HCT116 (cell line): ENCODE results near the gene CYP3A4.

Source experiments
- CEBPB ChIP-seq: IDR thresholded peaks from 2 replicates; pipeline ENCODE4 v1.6.1; 2012; ENCODE audit warnings: low read depth
- EZH2 ChIP-seq: fragments of 200-600 bp; sonication (generic); IDR thresholded peaks from 2 replicates; pipeline ENCODE4 v1.6.1; 2017; ENCODE audit warnings: antibody characterized with exemption, mixed run types
- JUND ChIP-seq: IDR thresholded peaks from 2 replicates; pipeline ENCODE4 v1.6.1; 2012
- POLR2A ChIP-seq: IDR thresholded peaks from 2 replicates; pipeline ENCODE4 v1.7.0; 2011; ENCODE audit warnings: borderline replicate concordance; ENCODE audit not compliant: insufficient read depth, insufficient read length; ENCODE audit errors: extremely low read depth
- SRF ChIP-seq: IDR thresholded peaks from 2 replicates; pipeline ENCODE4 v1.6.1; 2012; ENCODE audit warnings: low read depth
- TCF7L2 ChIP-seq: IDR thresholded peaks from 2 replicates; pipeline ENCODE4 v1.7.0; 2011; ENCODE audit warnings: borderline replicate concordance, inconsistent platforms; ENCODE audit not compliant: insufficient read depth, insufficient read length; ENCODE audit errors: extremely low read depth
- ZFX ChIP-seq: fragments of 450-650 bp; IDR thresholded peaks from 2 replicates; pipeline ENCODE4 v1.6.1; 2017
- ZNF274 ChIP-seq: fragments of 200-500 bp; sonication (Bioruptor generic); IDR thresholded peaks from 2 replicates; pipeline ENCODE4 v1.6.1; 2014; ENCODE audit warnings: mild to moderate bottlenecking, low read depth, low read length, inconsistent platforms
- TF ChIP-seq, protein P1 (sequence below), 3 experiments: fragments of 200-600 bp in 1 of 3; sonication (generic) in 1 of 3; IDR thresholded peaks in 2 of 3; conservative IDR thresholded peaks in 1 of 3; 2 replicates each; pipeline ENCODE4 v1.5.1; 2012 to 2017; ENCODE audit warnings: low read depth in 2 of 3, low read length in 2 of 3, antibody characterized with exemption in 1 of 3, borderline replicate concordance in 1 of 3, control low read depth in 1 of 3, mild to moderate bottlenecking in 1 of 3, mixed read lengths in 1 of 3, mixed run types in 1 of 3, moderate library complexity in 1 of 3; ENCODE audit not compliant: insufficient read depth in 1 of 3
- TF ChIP-seq, protein P2 (sequence below): IDR thresholded peaks from 2 replicates; pipeline ENCODE4 v1.6.1; 2012
- TF ChIP-seq, protein P3 (sequence below): IDR thresholded peaks from 2 replicates; pipeline ENCODE4 v1.6.1; 2012; ENCODE audit warnings: low read depth

- TF ChIP-seq, protein P1, sequence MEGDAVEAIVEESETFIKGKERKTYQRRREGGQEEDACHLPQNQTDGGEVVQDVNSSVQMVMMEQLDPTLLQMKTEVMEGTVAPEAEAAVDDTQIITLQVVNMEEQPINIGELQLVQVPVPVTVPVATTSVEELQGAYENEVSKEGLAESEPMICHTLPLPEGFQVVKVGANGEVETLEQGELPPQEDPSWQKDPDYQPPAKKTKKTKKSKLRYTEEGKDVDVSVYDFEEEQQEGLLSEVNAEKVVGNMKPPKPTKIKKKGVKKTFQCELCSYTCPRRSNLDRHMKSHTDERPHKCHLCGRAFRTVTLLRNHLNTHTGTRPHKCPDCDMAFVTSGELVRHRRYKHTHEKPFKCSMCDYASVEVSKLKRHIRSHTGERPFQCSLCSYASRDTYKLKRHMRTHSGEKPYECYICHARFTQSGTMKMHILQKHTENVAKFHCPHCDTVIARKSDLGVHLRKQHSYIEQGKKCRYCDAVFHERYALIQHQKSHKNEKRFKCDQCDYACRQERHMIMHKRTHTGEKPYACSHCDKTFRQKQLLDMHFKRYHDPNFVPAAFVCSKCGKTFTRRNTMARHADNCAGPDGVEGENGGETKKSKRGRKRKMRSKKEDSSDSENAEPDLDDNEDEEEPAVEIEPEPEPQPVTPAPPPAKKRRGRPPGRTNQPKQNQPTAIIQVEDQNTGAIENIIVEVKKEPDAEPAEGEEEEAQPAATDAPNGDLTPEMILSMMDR (IDR thresholded peaks at IDR 0.05 in 2 of 3, conservative IDR thresholded peaks at IDR 0.05 in 1 of 3; ENCODE audit: borderline replicate concordance in 1 of 3, insufficient read depth in 1 of 3, low read depth in 2 of 3, low read length in 2 of 3) = no peak
- TF ChIP-seq, protein P2, sequence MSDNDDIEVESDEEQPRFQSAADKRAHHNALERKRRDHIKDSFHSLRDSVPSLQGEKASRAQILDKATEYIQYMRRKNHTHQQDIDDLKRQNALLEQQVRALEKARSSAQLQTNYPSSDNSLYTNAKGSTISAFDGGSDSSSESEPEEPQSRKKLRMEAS = no peak
- no peak for TF ChIP-seq POLR2A
- no peak for TF ChIP-seq TCF7L2
- TF ChIP-seq ZFX = no peak
- TF ChIP-seq SRF = no peak
- TF ChIP-seq EZH2 = no peak
- TF ChIP-seq CEBPB = no peak
- TF ChIP-seq JUND = no peak
- TF ChIP-seq, protein P3, sequence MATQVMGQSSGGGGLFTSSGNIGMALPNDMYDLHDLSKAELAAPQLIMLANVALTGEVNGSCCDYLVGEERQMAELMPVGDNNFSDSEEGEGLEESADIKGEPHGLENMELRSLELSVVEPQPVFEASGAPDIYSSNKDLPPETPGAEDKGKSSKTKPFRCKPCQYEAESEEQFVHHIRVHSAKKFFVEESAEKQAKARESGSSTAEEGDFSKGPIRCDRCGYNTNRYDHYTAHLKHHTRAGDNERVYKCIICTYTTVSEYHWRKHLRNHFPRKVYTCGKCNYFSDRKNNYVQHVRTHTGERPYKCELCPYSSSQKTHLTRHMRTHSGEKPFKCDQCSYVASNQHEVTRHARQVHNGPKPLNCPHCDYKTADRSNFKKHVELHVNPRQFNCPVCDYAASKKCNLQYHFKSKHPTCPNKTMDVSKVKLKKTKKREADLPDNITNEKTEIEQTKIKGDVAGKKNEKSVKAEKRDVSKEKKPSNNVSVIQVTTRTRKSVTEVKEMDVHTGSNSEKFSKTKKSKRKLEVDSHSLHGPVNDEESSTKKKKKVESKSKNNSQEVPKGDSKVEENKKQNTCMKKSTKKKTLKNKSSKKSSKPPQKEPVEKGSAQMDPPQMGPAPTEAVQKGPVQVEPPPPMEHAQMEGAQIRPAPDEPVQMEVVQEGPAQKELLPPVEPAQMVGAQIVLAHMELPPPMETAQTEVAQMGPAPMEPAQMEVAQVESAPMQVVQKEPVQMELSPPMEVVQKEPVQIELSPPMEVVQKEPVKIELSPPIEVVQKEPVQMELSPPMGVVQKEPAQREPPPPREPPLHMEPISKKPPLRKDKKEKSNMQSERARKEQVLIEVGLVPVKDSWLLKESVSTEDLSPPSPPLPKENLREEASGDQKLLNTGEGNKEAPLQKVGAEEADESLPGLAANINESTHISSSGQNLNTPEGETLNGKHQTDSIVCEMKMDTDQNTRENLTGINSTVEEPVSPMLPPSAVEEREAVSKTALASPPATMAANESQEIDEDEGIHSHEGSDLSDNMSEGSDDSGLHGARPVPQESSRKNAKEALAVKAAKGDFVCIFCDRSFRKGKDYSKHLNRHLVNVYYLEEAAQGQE = no peak
- TF ChIP-seq ZNF274 = no peak
Observed at GRCh38 chr7:99778880-99779279, 5.1 kb downstream of the CYP3A4 start.
